ENCODE measurements around the gene RAMACL.
"Not testable (repeated sequence)": the region's sequence is repeated elsewhere in the genome, so short reads cannot be mapped to it uniquely, and the experiment has no call there.

RAMACL gene

DNA sequence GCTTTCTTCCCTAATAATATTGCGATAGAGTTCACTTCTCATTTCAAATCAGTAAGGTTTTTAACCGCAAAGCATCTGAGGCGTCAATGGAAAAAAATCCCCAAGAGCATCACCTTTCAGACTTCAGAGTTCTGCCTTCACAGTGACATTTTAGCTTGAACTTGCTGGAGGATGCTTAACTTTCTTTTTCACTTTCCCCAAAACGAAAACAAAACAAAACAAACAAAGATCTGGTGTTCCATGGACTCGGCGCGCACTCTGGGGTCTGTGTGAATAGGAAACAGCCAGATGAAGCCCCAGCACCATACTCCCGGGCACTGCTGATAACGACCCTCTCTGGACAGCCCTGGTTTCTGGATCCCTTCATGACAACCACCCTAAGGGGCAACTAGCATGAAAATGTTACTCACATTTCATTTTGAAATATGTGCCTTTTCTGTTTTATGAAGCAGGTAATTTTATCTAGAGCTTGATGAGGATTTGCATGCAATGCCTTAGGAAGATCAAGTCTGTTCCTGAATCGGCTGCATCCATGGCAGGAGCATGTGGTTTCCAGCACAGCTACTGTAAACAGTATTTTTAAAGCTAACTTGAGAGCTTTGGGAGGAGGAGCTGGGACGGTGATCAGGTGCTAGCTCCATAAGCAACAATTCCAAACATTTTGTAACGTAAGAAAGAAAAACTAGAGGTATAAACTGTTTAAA is 44.5 kb downstream of the RAMACL start:
- in situ Hi-C loops (cut with MboI; ENCODE audit: low pct_unique_long_range_greater_than_20kb, low sequenced_read_pairs), result no loop called here
- DNase-seq, result no peak

DNA sequence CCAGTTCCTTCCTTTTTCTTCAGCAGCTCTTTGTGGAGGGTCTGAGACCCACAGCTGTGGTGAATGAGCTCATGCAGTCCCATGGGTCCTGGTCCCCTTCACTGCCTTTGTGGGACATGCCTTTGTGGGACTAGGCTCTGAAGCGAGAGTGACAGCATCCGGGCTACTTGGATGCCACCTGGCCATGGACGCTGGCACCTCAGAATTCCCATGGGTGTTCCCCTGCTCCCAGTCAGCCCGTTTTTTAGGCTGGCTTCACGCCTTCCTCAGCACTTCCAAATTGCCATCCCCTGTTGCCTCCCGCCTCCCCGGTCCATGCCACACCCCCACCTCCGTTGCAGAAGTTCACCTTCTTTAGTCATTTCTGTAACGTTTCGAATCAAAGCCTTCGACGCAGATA is 45.1 kb downstream of the RAMACL start:
- in situ Hi-C loops (cut with MboI; ENCODE audit: low pct_unique_long_range_greater_than_20kb, low sequenced_read_pairs), result no loop called here

GRCh38 chr6:166540631-166541331 is 45.7 kb downstream of the RAMACL start:
- in situ Hi-C loops (cut with MboI; ENCODE audit: low pct_unique_long_range_greater_than_20kb, low sequenced_read_pairs), result no loop called here
- no peak for DNase-seq

More for the DNA sequence above, 45.1 kb downstream of the RAMACL start:
- no peak for DNase-seq

- in situ Hi-C loops (cut with MboI; ENCODE audit: low pct_unique_long_range_greater_than_20kb, low sequenced_read_pairs), result no loop called here
- no peak for DNase-seq
These were observed 46.9 kb downstream of the RAMACL start for GRCh38 chr6:166539543-166539942.

DNA sequence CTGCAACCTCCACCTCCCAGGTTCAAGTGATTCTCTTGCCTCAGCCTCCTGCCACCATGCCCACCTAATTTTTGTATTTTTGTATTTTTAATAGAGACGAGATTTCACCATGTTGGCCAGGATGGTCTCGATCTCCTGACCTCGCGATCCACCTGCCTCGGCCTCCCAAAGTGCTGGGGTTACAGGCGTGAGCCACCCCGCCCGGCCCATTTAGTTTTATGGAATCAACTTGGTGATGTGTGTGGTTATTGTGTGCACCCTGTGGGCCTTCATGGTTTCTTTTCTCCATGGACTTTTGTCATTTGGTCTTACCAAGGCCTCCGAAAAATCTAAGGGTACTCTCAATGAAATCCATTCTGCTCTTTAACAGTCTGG is 47.5 kb downstream of the RAMACL start:
- DNase-seq; in situ Hi-C loops (cut with MboI; ENCODE audit: low pct_unique_long_range_greater_than_20kb, low sequenced_read_pairs): not testable (repeated sequence)

DNA sequence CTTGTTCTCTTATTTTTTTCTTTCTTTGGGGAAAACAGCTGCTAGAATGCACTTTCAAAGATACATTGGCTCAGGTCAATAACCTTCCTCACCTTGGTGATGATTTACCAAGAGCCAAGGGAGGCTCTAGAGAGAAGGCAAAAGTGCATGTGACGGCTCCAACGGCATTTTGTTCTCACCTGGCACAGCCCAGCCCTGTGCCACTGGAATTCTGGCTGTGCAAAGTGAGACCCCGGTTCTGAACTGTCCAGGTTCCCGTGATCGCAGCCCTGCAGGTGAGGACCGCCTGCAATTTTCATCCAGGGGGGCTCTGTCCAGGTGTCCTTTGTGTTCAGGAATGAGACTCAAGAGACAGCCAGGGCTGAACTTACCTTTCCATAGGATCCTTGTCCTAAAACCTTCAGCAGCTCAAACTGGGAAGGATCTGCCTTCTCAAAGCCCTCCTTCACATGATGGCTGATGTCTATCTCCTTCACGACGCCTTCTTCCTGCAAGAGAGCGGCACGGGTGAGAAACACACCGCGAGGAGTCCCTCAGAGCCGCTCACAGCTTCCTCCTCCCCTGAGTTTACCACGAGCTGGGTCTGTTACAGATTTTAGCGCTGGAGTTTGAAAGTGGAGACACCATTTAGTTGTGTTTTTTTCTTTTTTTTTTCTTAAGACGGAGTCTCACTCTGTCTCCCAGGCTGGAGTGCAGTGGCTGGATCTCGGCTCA is 48.0 kb downstream of the RAMACL start:
- in situ Hi-C loops (cut with MboI; ENCODE audit: low pct_unique_long_range_greater_than_20kb, low sequenced_read_pairs), result no loop called here
- DNase-seq, result no peak

- in situ Hi-C loops (cut with MboI; ENCODE audit: low pct_unique_long_range_greater_than_20kb, low sequenced_read_pairs), result no loop called here
- DNase-seq, result no peak
These were observed 51.6 kb downstream of the RAMACL start for GRCh38 chr6:166534658-166535406.

GRCh38 chr6:166533205-166533824 is 53.2 kb downstream of the RAMACL start:
- in situ Hi-C loops (cut with MboI; ENCODE audit: low pct_unique_long_range_greater_than_20kb, low sequenced_read_pairs), result no loop called here
- no peak for DNase-seq

All from KBM-7 (cell line).